Neural progenitor cell (in vitro differentiated cells): Measurements from ENCODE around the gene GTPBP1.

Experiments used
- CTCF ChIP-seq: fragments of 200-600 bp; sonication (generic); IDR thresholded peaks from 2 replicates; pipeline ENCODE4 v1.5.1; 2017; ENCODE audit warnings: antibody characterized with exemption, mild to moderate bottlenecking
- EZH2 ChIP-seq: fragments of 200-600 bp; sonication (generic); IDR thresholded peaks from 2 replicates; pipeline ENCODE4 v1.6.1; 2017; ENCODE audit warnings: antibody characterized with exemption, mild to moderate bottlenecking, moderate library complexity
- EZH2phosphoT487 ChIP-seq: fragments of 200-600 bp; sonication (generic); IDR thresholded peaks from 2 replicates; pipeline ENCODE4 v1.6.1; 2017; ENCODE audit warnings: antibody characterized with exemption

- no peak for TF ChIP-seq CTCF
- TF ChIP-seq EZH2phosphoT487 = no peak
- no peak for TF ChIP-seq EZH2
Measured at GRCh38 chr22:38675833-38676232, 29.9 kb upstream of the GTPBP1 start.
